Uterus (tissue), 4 donors: ENCODE data around the gene CACHD1. TPM values are rescaled to one million over a fixed set of nuclear protein-coding genes. Genes with fewer than 3 reads are reported as not detected.

Source experiments
- DNase-seq, 2 donors: peaks; one replicate each; pipeline ENCODE4 v3.0.0-alpha.2; 2019 to 2020
- H3K27ac ChIP-seq, 2 donors: fragments of 200-600 bp; sonication (generic); 1 replicate in 1 of 2; 2 replicates in 1 of 2; pipeline ENCODE4 v1.5.1; 2016 to 2018
- H3K27me3 ChIP-seq, 2 donors: fragments of 200-600 bp; sonication (generic); one replicate each; pipeline ENCODE4 v1.5.1; 2018 to 2019; ENCODE audit warnings: control low read depth in 1 of 2
- H3K36me3 ChIP-seq, 2 donors: fragments of 200-600 bp; sonication (generic); one replicate each; pipeline ENCODE4 v1.5.1; 2019; ENCODE audit warnings: control low read depth in 1 of 2
- H3K4me1 ChIP-seq, 2 donors: fragments of 200-600 bp; sonication (generic); one replicate each; pipeline ENCODE4 v1.5.1; 2018 to 2019; ENCODE audit warnings: control low read depth in 1 of 2
- H3K4me3 ChIP-seq, 2 donors: fragments of 200-600 bp; sonication (generic); 1 replicate in 1 of 2; 2 replicates in 1 of 2; pipeline ENCODE4 v1.5.1; 2018 to 2019; ENCODE audit warnings: mild to moderate bottlenecking in 1 of 2
- H3K9me3 ChIP-seq, 2 donors: fragments of 200-600 bp; sonication (generic); one replicate each; pipeline ENCODE4 v1.5.1; 2019; ENCODE audit warnings: control low read depth in 1 of 2
- POLR2A ChIP-seq, 2 donors: fragments of 450-650 bp; IDR thresholded peaks; one replicate each; pipeline ENCODE4 v1.6.1; 2016; ENCODE audit warnings: antibody characterized with exemption in 2 of 2, mild to moderate bottlenecking in 1 of 2, moderate library complexity in 1 of 2
- intact Hi-C: fragments of 100-400 bp; cut with DNase I; formaldehyde crosslinking; loops from one replicate; pipeline ENCODE4 v1.15.1; 2023; ENCODE audit warnings: low total_unique reads
- total RNA-seq, 4 donors: library from RNA; depleted of rRNA in 3 of 4; stranded (reverse); fragments of >200 nt in 3 of 4; gene quantifications; one replicate each; pipeline versions ENCODE4 v1.1.0 to v1.2.4, GENCODE V29; 2014 to 2023
- TF ChIP-seq, protein P1 (sequence below), 4 experiments: fragments of 200-600 bp in 2 of 4; fragments of 450-650 bp in 2 of 4; sonication (generic) in 2 of 4; IDR thresholded peaks; one replicate each; pipeline ENCODE4 v1.5.1; 2016 to 2019; ENCODE audit warnings: antibody characterized with exemption in 4 of 4, mild to moderate bottlenecking in 2 of 4, moderate library complexity in 1 of 4
- donor health status: DM: yes; HTN: yes; CAD: no.

Gene CACHD1
- total RNA-seq, 4 donors from 2014 or later: 19.2 to 39.9 (median 28.8) TPM

GRCh38 chr1:64578270-64578973 is 108.5 kb downstream of the CACHD1 start:
- Histone ChIP-seq H3K36me3 (no peaks in the 10 kb centered on the region), H3K9me3 (no peaks in the 10 kb centered on the region), H3K27me3 (no peaks in the 10 kb centered on the region), H3K4me3 (no peak overlapping the region), H3K27ac (no peak overlapping the region), H3K4me1 (no peaks in the 10 kb centered on the region)
- intact Hi-C loops: no loop called here
- TF ChIP-seq, protein P1, sequence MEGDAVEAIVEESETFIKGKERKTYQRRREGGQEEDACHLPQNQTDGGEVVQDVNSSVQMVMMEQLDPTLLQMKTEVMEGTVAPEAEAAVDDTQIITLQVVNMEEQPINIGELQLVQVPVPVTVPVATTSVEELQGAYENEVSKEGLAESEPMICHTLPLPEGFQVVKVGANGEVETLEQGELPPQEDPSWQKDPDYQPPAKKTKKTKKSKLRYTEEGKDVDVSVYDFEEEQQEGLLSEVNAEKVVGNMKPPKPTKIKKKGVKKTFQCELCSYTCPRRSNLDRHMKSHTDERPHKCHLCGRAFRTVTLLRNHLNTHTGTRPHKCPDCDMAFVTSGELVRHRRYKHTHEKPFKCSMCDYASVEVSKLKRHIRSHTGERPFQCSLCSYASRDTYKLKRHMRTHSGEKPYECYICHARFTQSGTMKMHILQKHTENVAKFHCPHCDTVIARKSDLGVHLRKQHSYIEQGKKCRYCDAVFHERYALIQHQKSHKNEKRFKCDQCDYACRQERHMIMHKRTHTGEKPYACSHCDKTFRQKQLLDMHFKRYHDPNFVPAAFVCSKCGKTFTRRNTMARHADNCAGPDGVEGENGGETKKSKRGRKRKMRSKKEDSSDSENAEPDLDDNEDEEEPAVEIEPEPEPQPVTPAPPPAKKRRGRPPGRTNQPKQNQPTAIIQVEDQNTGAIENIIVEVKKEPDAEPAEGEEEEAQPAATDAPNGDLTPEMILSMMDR (IDR thresholded peaks at IDR 0.05): no peak
- TF ChIP-seq POLR2A (IDR thresholded peaks at IDR 0.05): no peak
- DNase-seq: no peak

DNA sequence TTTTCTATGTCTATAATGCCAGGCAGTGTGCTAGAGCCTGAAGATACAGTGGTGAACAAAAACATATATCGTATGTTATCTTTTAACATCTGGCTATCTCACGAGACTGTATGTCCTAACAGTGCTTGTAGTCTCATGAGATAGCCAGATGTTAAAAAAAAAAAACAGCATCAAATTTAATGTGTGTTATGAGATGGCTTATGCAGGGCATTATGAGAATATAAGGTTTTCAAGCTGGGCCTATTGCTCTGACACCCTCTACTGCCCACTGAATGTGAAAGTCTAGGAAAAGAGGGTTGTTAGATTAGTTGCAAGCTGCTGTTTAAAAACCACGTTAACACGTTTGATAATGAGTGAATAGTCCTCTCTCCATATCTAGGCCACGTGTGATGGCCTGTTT is 109.8 kb downstream of the CACHD1 start:
- no peaks in the 10 kb centered on the region for H3K4me1 ChIP-seq
- no peak overlapping the region for H3K27ac ChIP-seq
- no peaks in the 10 kb centered on the region for H3K9me3 ChIP-seq
- TF ChIP-seq POLR2A (IDR thresholded peaks at IDR 0.05): no peak
- TF ChIP-seq, protein P1 (IDR thresholded peaks at IDR 0.05): no peak
- no peaks in the 10 kb centered on the region for H3K27me3 ChIP-seq
- DNase-seq: no peak
- no peak overlapping the region for H3K4me3 ChIP-seq
- intact Hi-C loops: no loop called here
- no peaks in the 10 kb centered on the region for H3K36me3 ChIP-seq

DNA sequence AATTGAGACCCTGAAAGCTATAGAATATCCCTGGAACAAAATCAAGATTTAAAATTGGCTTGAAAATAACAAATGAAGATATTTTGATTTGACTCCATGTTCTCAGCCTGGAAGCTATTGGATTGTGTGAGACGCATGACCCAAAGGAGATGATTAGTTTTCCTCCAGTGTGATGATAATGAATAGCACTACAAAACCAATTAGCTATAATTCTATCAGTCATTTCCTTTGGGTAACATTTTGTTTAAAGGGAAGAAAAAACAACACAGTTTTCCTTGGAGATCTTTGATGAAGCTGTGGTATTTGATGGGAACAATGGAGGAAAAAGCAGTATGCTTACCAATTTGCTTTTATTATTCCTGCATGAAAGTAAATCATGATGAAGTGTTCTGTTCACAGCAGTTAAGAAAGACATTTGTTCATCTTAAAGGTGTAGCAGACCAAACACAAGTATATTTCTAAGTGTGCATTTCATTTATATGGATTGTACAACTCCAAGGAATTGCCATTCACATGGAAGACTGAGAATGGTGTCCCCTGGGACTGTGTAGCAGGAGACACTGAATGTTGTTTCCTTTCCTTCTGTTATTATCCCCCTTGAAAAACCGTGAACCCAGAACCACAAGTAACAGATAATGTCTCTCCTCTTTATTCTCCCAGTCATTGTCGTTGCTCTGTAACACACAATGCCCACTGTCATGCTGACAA is 111.4 kb downstream of the CACHD1 start:
- Histone ChIP-seq H3K27ac (no peak overlapping the region), H3K9me3 (no peaks in the 10 kb centered on the region), H3K4me1 (no peaks in the 10 kb centered on the region), H3K36me3 (no peaks in the 10 kb centered on the region), H3K4me3 (no peak overlapping the region), H3K27me3 (no peaks in the 10 kb centered on the region)
- no peak for DNase-seq
- TF ChIP-seq POLR2A (IDR thresholded peaks at IDR 0.05): no peak
- TF ChIP-seq, protein P1 (IDR thresholded peaks at IDR 0.05): no peak
- intact Hi-C loops: no loop called here

DNA sequence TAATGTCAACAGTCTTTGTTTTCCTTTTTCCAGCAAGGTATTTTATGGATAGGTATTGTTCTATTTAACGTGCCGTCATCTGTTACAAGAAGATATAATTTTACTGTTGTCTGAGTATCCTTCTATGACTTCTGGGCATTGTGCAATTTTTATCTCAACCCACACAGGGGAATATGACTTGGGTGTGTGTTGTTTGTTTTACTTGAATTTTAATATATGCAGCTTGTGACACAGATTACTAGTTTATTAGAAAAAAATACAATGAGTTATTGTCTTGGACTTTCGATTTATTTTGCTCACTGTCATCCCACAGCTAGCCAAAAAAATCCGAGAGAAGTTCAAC is 111.9 kb downstream of the CACHD1 start:
- no peaks in the 10 kb centered on the region for H3K9me3 ChIP-seq
- no peaks in the 10 kb centered on the region for H3K27me3 ChIP-seq
- no peak for DNase-seq
- H3K4me3 ChIP-seq: no peak overlapping the region
- no peaks in the 10 kb centered on the region for H3K4me1 ChIP-seq
- intact Hi-C loops: no loop called here
- no peaks in the 10 kb centered on the region for H3K36me3 ChIP-seq
- no peak overlapping the region for H3K27ac ChIP-seq
- TF ChIP-seq POLR2A (IDR thresholded peaks at IDR 0.05): no peak
- TF ChIP-seq, protein P1 (IDR thresholded peaks at IDR 0.05): no peak

DNA sequence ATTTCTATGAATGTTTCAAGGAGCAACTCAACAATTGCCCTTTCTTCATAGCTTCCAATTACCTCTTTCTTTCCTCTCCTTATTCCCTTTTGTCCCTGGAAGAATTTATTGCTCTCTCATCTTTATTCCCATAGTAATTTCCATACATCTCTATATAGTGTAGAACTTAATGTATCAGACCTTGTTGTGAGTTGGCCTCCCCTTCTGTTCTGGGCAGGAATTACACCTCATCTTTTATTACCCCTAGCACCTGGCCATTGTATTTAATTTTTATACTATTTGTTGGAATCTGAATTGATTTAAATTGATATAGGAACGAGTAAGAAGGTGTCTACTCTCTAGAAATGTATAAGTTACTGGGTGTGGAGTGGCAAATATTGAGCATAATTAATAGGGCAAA is 114.5 kb downstream of the CACHD1 start:
- Histone ChIP-seq H3K4me3 (no peak overlapping the region), H3K9me3 (no peaks in the 10 kb centered on the region), H3K27ac (no peak overlapping the region), H3K36me3 (no peaks in the 10 kb centered on the region), H3K4me1 (no peaks in the 10 kb centered on the region), H3K27me3 (no peaks in the 10 kb centered on the region)
- TF ChIP-seq, protein P1 (IDR thresholded peaks at IDR 0.05): no peak
- TF ChIP-seq POLR2A (IDR thresholded peaks at IDR 0.05): no peak
- intact Hi-C loops: no loop called here
- DNase-seq: no peak
